Spleen (tissue), 7 donors: Measurements from ENCODE around the gene RAB3IL1.

Source experiments
- POLR2A ChIP-seq, 3 donors: fragments of 450-650 bp; IDR thresholded peaks; one replicate each; pipeline ENCODE4 v1.5.1; 2017; ENCODE audit warnings: antibody characterized with exemption in 3 of 3, mild to moderate bottlenecking in 1 of 3
- POLR2AphosphoS5 ChIP-seq, 3 donors: sonication (generic); formaldehyde crosslinking; IDR thresholded peaks; one replicate each; pipeline ENCODE4 v1.5.1; 2017; ENCODE audit warnings: antibody characterized with exemption in 3 of 3
- TF ChIP-seq, protein P1 (sequence below), 11 experiments: fragments of 200-600 bp in 7 of 11; fragments of 450-650 bp in 4 of 11; sonication (generic) in 4 of 11; IDR thresholded peaks in 8 of 11; conservative IDR thresholded peaks in 3 of 11; 1 replicate in 7 of 11; 2 replicates in 4 of 11; pipeline versions ENCODE4 v1.4.0 to v1.8.0; 2016 to 2021; ENCODE audit warnings: antibody characterized with exemption in 11 of 11, inconsistent platforms in 4 of 11, mild to moderate bottlenecking in 1 of 11
- donor health status: DM: no; HTN: no; CAD: no; lungs with moderate emphysema.
- donor health status: DM: no; HTN: no; CAD: no.
- donor health status: DM: no; HTN: no; CAD: no.

DNA sequence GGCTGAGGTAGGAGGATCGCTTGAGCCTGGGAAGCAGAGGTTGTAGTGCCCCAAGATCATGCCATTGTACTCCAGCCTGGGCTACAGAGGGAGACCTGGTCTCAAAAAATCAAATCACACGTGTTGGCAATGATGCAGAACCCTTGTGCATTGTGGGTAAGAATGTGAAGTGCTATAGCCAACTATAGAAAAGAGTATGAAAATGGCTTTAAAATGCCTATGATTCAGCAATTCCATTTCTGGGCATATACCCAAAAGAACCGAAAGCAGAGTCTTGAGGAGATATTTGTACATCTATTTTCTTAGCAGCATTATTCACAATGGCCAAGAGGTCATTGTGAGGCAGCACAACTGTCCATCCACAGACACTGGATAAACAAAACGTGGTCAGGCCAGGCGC, 23.4 kb downstream of the RAB3IL1 start:
- TF ChIP-seq, protein P1, sequence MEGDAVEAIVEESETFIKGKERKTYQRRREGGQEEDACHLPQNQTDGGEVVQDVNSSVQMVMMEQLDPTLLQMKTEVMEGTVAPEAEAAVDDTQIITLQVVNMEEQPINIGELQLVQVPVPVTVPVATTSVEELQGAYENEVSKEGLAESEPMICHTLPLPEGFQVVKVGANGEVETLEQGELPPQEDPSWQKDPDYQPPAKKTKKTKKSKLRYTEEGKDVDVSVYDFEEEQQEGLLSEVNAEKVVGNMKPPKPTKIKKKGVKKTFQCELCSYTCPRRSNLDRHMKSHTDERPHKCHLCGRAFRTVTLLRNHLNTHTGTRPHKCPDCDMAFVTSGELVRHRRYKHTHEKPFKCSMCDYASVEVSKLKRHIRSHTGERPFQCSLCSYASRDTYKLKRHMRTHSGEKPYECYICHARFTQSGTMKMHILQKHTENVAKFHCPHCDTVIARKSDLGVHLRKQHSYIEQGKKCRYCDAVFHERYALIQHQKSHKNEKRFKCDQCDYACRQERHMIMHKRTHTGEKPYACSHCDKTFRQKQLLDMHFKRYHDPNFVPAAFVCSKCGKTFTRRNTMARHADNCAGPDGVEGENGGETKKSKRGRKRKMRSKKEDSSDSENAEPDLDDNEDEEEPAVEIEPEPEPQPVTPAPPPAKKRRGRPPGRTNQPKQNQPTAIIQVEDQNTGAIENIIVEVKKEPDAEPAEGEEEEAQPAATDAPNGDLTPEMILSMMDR (IDR thresholded peaks at IDR 0.05 in 8 of 11, conservative IDR thresholded peaks at IDR 0.05 in 3 of 11): no peak
- TF ChIP-seq POLR2A (IDR thresholded peaks at IDR 0.05): no peak
- TF ChIP-seq POLR2AphosphoS5 (IDR thresholded peaks at IDR 0.05): no peak
